Body of pancreas (tissue), 4 donors: ENCODE results near the gene TYW1.
"Not testable (repeated sequence)": the region's sequence is repeated elsewhere in the genome, so short reads cannot be mapped to it uniquely, and the experiment has no call there.

Experiments
- CTCF ChIP-seq, 7 experiments: fragments of 450-650 bp in 4 of 7; fragments of 200-600 bp in 3 of 7; sonication (generic) in 3 of 7; IDR thresholded peaks; one replicate each; pipeline ENCODE4 v1.5.1; 2016 to 2019; ENCODE audit warnings: antibody characterized with exemption in 7 of 7
- POLR2A ChIP-seq, 3 donors: fragments of 450-650 bp; IDR thresholded peaks; one replicate each; pipeline ENCODE4 v1.6.1; 2016; ENCODE audit warnings: antibody characterized with exemption in 3 of 3, mild to moderate bottlenecking in 2 of 3

- TF ChIP-seq CTCF, POLR2A (IDR thresholded peaks at IDR 0.05): not testable (repeated sequence)
Observed at GRCh38 chr7:67135617-67136486, 139.2 kb downstream of the TYW1 start.
